Measurements from ENCODE around the gene GPR153.
"Not testable (repeated sequence)": the region's sequence is repeated elsewhere in the genome, so short reads cannot be mapped to it uniquely, and the experiment has no call there.

Gene GPR153

GRCh38 chr1:6260961-6261614, at the start of gene GPR153:
GPR153 (minus strand) TSS chr1:6261098; CDS start chr1:6254905, 6,193 bp downstream.
- peak; percentile 58 to 73 for DNase-seq

DNA sequence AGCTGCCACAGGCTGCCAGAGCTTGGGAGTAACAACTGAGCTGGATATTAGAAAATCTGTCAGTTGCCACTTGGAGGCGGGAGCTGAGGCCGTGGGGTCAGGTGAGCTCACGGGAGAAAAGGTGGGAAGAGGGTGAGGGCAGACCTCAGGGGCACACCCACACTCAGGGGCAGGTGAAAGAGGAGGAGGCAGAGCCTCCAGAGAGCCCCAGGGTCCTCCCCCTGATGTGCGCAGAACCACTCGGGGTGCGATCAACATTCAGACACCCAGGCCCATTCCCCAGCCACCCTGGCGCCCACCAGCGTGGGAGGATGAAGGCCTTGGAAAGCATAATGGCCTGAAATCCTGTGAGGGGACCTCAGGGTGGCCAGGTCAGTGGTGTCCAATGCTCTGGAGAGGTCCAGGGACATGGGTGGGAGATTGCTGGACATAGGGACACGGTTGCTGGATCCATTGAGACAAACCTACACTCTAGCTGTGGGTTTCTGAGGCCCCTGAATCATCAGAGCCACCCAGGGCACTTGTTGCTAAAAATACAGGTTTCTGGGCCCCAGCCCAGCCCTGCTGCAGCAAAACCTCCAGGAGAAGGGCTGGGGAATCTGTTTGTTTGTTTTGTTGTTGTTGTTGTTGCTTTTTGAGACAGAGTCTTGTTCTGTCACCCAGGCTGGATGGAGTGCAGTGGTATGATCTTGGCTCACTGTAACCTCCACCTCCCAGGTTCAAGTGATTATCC, 49.4 kb upstream of the GPR153 start:
- no peak for DNase-seq

GRCh38 chr1:6309564-6309963, 48.7 kb upstream of the GPR153 start:
- no peak for DNase-seq

- no peak for DNase-seq
These were observed 47.6 kb upstream of the GPR153 start for GRCh38 chr1:6308449-6308848.

GRCh38 chr1:6307682-6308081, 46.8 kb upstream of the GPR153 start:
- not testable (repeated sequence) for DNase-seq

- DNase-seq, result no peak
These were observed 46.2 kb upstream of the GPR153 start for GRCh38 chr1:6307099-6307498.

GRCh38 chr1:6303397-6304012, 42.6 kb upstream of the GPR153 start:
- no peak for DNase-seq

GRCh38 chr1:6302568-6302967, 41.7 kb upstream of the GPR153 start:
- DNase-seq, result no peak

GRCh38 chr1:6301526-6301925, 40.6 kb upstream of the GPR153 start:
- no peak for DNase-seq

- DNase-seq, result no peak
These were observed 39.6 kb upstream of the GPR153 start for GRCh38 chr1:6300342-6301048.

GRCh38 chr1:6299557-6300165, 38.8 kb upstream of the GPR153 start:
- DNase-seq, result no peak

DNA sequence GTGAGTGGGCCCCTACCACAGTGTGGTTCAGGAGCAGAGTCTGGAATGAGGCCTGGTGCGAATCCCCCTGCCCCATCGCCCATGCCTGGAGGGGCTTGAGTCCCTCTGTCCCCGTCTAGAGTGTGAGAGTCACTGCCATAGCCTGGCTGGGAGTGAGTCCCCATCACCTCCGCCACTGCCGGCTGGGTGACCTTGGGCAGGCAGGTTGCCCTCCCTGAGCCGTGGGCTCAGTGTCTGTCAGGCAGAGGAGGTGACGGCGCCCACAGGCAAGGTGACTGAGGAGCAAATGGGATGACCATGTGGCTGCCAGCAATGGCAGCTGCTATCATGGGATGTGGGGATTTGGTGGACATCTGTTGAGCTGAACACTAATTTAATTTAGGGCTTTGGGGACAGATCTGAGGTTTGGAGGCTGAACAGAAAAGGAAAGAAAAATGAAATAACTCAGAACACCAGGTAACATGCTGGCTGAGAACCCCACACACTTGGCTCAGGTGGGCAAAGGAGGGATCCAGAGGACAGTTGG, 38.1 kb upstream of the GPR153 start:
- no peak for DNase-seq

DNA sequence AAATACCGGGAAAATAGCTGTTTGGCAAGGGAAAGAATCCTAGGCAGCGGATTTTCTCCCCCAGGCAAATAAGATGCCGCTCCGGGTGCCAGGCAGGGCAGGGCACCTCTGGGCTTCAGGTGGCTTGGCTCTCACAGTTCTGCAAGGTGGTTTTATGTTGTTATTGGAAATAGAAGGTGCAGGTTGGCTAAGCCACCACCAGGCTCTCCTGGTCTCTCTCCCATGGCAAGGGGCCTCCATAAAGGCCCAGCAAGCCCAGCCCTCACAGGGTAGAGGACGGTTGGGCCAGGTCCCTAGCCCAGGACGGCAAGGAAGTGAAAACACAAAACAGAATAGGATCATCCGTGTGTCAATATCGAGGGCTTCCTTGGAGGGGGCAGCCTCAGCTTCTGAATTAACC, 37.6 kb upstream of the GPR153 start:
- DNase-seq, result no peak

GRCh38 chr1:6295910-6296309, 35.0 kb upstream of the GPR153 start:
- DNase-seq, result no peak

DNA sequence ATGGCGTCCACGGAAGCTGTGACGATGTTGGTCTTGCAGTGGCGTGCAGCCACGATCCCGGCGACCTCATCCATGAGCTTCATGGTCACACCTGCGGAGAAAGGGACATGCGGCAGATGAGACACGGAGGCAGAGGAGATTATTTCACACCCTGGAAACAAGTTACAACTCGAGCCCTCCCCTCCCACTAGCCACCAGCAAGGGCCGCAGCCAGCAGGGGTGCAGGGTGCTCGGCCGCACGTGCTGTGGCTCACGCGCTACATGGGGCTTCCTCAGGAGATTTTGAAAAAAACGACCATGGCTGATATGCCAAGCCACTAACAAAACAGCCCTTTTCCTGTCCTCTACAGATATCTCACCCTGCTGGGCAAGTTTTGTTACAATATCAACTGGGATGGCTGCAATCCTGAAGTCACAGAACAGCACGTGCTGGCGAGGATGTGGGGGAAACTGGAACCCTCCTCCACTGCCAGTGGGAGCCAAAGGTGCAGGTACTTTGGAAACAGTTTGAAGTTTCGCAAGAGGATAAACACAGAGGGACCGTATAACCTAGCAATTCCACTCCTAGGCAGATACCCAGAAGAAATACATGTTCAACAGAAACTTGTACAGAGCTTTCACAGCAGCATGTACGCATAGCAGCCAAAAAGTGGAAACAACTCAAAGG, 34.1 kb upstream of the GPR153 start:
- DNase-seq, result no peak

- no peak for DNase-seq
These were observed 33.4 kb upstream of the GPR153 start for GRCh38 chr1:6294080-6294889.

DNA sequence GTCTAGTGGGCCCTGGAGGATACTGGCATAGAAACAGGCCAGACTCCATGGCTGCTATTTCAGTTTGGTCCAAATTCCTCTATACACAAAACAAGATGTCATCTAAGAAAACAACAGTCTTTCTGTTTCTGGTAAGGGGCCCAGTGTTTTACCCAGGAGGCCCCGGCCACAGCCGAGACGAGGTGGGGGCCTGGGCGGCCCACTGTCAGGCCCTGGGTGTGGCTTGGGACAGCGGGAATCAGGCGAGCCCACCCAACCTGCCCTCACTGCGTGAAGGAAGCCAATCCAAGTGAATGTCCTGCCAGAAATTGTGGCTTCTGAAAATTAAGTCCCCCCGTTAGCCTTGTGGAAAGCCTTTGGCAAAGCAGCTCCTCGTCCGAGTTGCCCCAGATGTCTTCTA, 31.2 kb upstream of the GPR153 start:
- no peak for DNase-seq

GRCh38 chr1:6288665-6289064, 27.8 kb upstream of the GPR153 start:
- DNase-seq, result no peak

DNA sequence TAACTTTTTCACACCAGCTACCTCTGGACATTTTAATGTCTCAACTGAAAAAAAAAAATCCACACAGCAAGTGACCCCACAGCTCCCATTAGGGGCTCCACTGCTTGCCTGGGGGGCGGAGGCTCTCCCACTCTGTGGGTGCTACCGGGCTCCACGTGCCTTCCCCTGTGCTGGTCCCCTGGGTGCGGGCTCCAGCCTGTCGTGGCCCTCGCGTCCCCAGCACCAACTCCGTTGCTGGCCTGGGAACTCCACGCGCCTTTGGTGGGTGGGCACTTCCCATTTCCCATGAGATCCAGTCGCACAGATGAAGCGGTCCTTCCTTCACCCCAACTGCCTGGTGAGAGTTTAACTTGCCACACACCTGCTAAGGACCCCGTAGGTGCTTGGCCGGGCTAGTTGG, 27.1 kb upstream of the GPR153 start:
- DNase-seq, result no peak

- no peak for DNase-seq
These were observed 26.6 kb upstream of the GPR153 start for GRCh38 chr1:6287431-6287886.

- no peak for DNase-seq
These were observed 26.1 kb upstream of the GPR153 start for GRCh38 chr1:6287029-6287428.

Measured in stimulated activated CD4-positive, alpha-beta T cell treated with anti-CD3 and anti-CD28 coated beads, Interleukin-4, amount 100 ng/mL, for 4 hours (primary cell).